ENCODE results near the gene GRB10.

DNA sequence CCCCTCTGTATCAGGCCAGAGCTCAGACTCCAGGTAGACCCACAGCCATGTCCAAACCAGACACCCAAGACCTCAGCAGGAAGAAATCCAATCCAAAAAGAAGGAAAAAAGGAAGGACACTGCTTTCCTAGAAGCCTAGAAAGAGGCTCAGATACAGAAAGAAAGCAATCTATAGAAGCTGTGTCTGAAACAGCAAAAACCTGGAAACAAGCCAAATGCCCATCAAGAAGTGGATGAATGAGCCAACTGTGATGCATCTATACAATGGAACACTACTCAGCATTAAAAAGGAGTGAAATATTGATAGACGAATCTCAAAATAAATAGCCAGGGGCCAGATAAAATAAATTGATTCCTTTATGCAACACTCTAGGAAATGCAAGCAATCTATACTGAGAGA is 31.6 kb downstream of the GRB10 start:
- TF ChIP-seq, protein P1, sequence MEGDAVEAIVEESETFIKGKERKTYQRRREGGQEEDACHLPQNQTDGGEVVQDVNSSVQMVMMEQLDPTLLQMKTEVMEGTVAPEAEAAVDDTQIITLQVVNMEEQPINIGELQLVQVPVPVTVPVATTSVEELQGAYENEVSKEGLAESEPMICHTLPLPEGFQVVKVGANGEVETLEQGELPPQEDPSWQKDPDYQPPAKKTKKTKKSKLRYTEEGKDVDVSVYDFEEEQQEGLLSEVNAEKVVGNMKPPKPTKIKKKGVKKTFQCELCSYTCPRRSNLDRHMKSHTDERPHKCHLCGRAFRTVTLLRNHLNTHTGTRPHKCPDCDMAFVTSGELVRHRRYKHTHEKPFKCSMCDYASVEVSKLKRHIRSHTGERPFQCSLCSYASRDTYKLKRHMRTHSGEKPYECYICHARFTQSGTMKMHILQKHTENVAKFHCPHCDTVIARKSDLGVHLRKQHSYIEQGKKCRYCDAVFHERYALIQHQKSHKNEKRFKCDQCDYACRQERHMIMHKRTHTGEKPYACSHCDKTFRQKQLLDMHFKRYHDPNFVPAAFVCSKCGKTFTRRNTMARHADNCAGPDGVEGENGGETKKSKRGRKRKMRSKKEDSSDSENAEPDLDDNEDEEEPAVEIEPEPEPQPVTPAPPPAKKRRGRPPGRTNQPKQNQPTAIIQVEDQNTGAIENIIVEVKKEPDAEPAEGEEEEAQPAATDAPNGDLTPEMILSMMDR (IDR thresholded peaks at IDR 0.05) = no peak
- TF ChIP-seq POLR2AphosphoS5 (IDR thresholded peaks at IDR 0.05) (no peak), POLR2A (IDR thresholded peaks at IDR 0.05) (no peak)

Data from breast epithelium (tissue), 3 donors.